Lower leg skin (tissue), 3 donors: ENCODE measurements around the gene C6.

Experiments used
- POLR2A ChIP-seq, 2 donors: fragments of 450-650 bp; IDR thresholded peaks; one replicate each; pipeline ENCODE4 v1.6.1; 2016 to 2017; ENCODE audit warnings: antibody characterized with exemption in 2 of 2, mild to moderate bottlenecking in 1 of 2, moderate library complexity in 1 of 2
- TF ChIP-seq, protein P1 (sequence below), 3 donors: fragments of 450-650 bp; IDR thresholded peaks; one replicate each; pipeline ENCODE4 v1.5.1; 2016; ENCODE audit warnings: antibody characterized with exemption in 3 of 3, mild to moderate bottlenecking in 3 of 3, moderate library complexity in 2 of 3

DNA sequence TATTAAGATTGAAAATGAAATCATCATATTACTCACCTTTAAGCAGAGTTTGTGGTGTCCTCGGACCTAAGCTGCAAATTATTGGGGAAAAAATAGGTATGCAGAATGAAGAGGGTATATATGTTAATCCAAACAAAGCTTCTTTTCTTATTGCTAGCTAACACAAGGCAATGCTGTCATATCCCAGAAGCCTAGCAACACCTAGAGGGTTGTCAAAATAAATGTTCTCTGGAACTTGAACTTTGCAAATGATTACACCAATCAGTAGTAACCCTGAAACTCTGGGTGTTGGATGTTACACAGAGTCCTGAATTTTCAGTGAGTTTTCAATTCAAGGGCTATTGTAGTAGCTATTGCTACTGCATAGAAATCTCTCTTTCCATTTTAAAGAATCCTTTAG lies at the start of gene C6:
- TF ChIP-seq, protein P1, sequence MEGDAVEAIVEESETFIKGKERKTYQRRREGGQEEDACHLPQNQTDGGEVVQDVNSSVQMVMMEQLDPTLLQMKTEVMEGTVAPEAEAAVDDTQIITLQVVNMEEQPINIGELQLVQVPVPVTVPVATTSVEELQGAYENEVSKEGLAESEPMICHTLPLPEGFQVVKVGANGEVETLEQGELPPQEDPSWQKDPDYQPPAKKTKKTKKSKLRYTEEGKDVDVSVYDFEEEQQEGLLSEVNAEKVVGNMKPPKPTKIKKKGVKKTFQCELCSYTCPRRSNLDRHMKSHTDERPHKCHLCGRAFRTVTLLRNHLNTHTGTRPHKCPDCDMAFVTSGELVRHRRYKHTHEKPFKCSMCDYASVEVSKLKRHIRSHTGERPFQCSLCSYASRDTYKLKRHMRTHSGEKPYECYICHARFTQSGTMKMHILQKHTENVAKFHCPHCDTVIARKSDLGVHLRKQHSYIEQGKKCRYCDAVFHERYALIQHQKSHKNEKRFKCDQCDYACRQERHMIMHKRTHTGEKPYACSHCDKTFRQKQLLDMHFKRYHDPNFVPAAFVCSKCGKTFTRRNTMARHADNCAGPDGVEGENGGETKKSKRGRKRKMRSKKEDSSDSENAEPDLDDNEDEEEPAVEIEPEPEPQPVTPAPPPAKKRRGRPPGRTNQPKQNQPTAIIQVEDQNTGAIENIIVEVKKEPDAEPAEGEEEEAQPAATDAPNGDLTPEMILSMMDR (IDR thresholded peaks at IDR 0.05), result no peak
- no peak for TF ChIP-seq POLR2A (IDR thresholded peaks at IDR 0.05)
